Heart left ventricle (tissue), 16 donors: ENCODE data around the gene TIGIT. TPM values are rescaled to one million over a fixed set of nuclear protein-coding genes. Genes with fewer than 3 reads are reported as not detected.

Source experiments
- ATAC-seq, 4 donors: fragments of 200-7000 bp; cut with Tn5 transposase; one replicate each; pipeline ENCODE4 v1.9.1; 2020 to 2022; ENCODE audit warnings: moderate library complexity in 4 of 4, mild to moderate bottlenecking in 3 of 4, moderate number of reproducible peaks in 1 of 4
- DNase-seq, 5 donors: peaks; one replicate each; pipeline ENCODE4 v3.0.0-alpha.2; 2020
- H3K27ac ChIP-seq, 12 donors: fragments of 200-600 bp; sonication (generic) in 4 of 12; one replicate each; pipeline versions ENCODE4 v1.5.0 to v1.8.0; 2016 to 2022; ENCODE audit warnings: mild to moderate bottlenecking in 2 of 12
- H3K27me3 ChIP-seq, 9 donors: fragments of 200-600 bp; sonication (generic) in 2 of 9; one replicate each; pipeline versions ENCODE4 v1.5.1 to v1.8.0; 2016 to 2022; ENCODE audit warnings: mild to moderate bottlenecking in 3 of 9
- H3K36me3 ChIP-seq, 9 donors: fragments of 200-600 bp; sonication (generic) in 2 of 9; one replicate each; pipeline versions ENCODE4 v1.5.0 to v1.8.0; 2018 to 2022; ENCODE audit warnings: mild to moderate bottlenecking in 2 of 9
- H3K4me1 ChIP-seq, 12 donors: fragments of 200-600 bp; sonication (generic) in 4 of 12; one replicate each; pipeline versions ENCODE4 v1.5.0 to v1.8.0; 2016 to 2022; ENCODE audit warnings: mild to moderate bottlenecking in 3 of 12
- H3K4me3 ChIP-seq, 12 donors: fragments of 200-600 bp; sonication (generic) in 4 of 12; one replicate each; pipeline versions ENCODE4 v1.5.0 to v1.8.0; 2017 to 2022; ENCODE audit warnings: mild to moderate bottlenecking in 9 of 12, moderate library complexity in 4 of 12
- H3K9me3 ChIP-seq, 12 donors: fragments of 200-600 bp; sonication (generic) in 4 of 12; one replicate each; pipeline versions ENCODE4 v1.5.0 to v1.8.0; 2016 to 2022; ENCODE audit warnings: mild to moderate bottlenecking in 1 of 12
- POLR2A ChIP-seq, 2 donors: fragments of 450-650 bp; IDR thresholded peaks; one replicate each; pipeline ENCODE4 v1.6.1; 2017; ENCODE audit warnings: antibody characterized with exemption in 2 of 2, mild to moderate bottlenecking in 2 of 2, moderate library complexity in 2 of 2
- WGBS, 4 donors: extraction: QIAGEN DNeasy Blood & Tissue Kit in 2 of 4; methylation state at CpG; one replicate each; pipeline versions ENCODE4 v1.1.5 to v1.1.7; 2013 to 2018; 5-methylcytosine and 5-hydroxymethylcytosine counted together
- intact Hi-C, 10 donors: fragments of 100-400 bp; cut with DNase I; formaldehyde crosslinking; loops; one replicate each; pipeline versions ENCODE4 v1.11.1 to v1.14.2; 2022
- polyA plus RNA-seq, 2 donors: library from polyadenylated mRNA; stranded (reverse); fragments of 200-250 nt; gene quantifications; one replicate each; pipeline ENCODE4 v1.2.3, GENCODE V29; 2013
- total RNA-seq, 9 donors: library from RNA; depleted of rRNA in 2 of 9; stranded (reverse); fragments of >200 nt in 2 of 9; fragmentation: NEBNext Ultra II Directional in 3 of 9; extraction: Animal tissue kit (Norgen Biotek cat#: 25700) in 3 of 9; gene quantifications; one replicate each; pipeline versions ENCODE4 v1.1.0 to v1.2.4, GENCODE V29; 2016 to 2023
- TF ChIP-seq, protein P1 (sequence below), 12 donors: fragments of 200-600 bp; sonication (generic) in 4 of 12; IDR thresholded peaks; one replicate each; pipeline versions ENCODE4 v1.5.0 to v1.8.0; 2018 to 2022; ENCODE audit warnings: antibody characterized with exemption in 12 of 12, mild to moderate bottlenecking in 5 of 12
- donor health status: ischemic (EF 13 %, LVEDD 7.1; RV severe dilation, severe dysfunction).
- donor health status: healthy with polysubstance abuse.
- donor health status: DM: no; HTN: yes; CAD: no.
- donor health status: DM: no; HTN: no; CAD: no.
- donor health status: ischemic (EF 25% LVEDD 6.9; RV normal size, moderate dysfunction).
- donor health status: ischemic (EF 25% LVEDD 5.7; RV mildly dilated, moderate dysfunction).
- donor health status: healthy.
- donor health status: DM: yes; HTN: yes; CAD: no.
- donor health status: ischemic (EF 35%, LVEDD 5.7; RV mildly dilated, moderate dysfunction).
- donor health status: nonischemic (EF 11% LVEDD 7.7; RV severe dilation, severe dysfunction).
- donor health status: DM: yes; HTN: yes; CAD: no.
- donor health status: PGD.
- donor health status: ischemic (EF 29% LVEDD 5.4; RV normal size, mild dysfunction).
- donor health status: nonischemic (EF 23%, LVEDD 6.1; RV moderate dilation, normal function).

The TIGIT gene
- total and polyA plus RNA-seq, 11 donors, result 0.04 to 3.8 (median 0.44) TPM; not detected in 7

DNA sequence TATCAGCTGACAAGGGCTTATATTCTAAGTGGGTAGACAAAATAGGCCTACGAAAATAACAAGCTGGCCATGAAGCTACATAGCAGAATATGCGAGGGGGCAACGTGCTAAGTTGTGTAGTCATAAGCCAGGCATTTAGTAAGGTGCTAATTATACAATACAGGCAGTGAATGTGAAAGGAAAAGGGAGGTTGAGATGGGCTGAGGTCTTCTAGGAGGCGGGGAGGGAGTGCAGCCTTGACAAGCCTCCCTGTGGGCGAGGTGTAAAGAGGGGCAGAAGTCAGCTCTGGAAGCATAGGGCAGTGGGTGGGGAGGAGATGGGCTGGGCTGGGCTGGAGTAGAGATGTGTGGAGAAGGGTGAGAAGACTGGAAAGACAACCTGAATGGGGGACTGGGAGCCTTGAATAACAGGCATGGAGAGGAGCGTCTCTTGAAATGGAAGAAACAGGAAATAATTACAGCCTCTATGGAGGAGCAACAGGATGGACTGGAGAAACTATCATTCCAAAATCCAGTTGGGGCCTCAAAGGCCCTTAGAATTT, 1.2 kb downstream of the TIGIT start:
- DNase-seq (no peak), ATAC-seq (no peak)
- no peaks in the 10 kb centered on the region for H3K27me3 ChIP-seq
- 74 to 80% (median 77%) methylated on average over 6 of the region's 6 CpGs for WGBS, 4 donors
- no peaks in the 10 kb centered on the region for H3K36me3 ChIP-seq
- intact Hi-C loops, result loop anchor here in 3 of 10 donors (5.0 to 10.0 kb wide), 2 partner anchors 140 to 143 kb away; no protein-coding TSS in a partner anchor
- H3K9me3 ChIP-seq, result no peaks in the 10 kb centered on the region
- peak overlapping the region in 1 of 12 donors; percentile 35 for H3K4me3 ChIP-seq
- H3K4me1 ChIP-seq, result peaks cover 0 to 6% (median 0%) of the 10 kb centered on the region in 12 donors
- H3K27ac ChIP-seq, result peak overlapping the region in 1 of 12 donors; percentile 67
- no peak for TF ChIP-seq POLR2A (IDR thresholded peaks at IDR 0.05)
- TF ChIP-seq, protein P1, sequence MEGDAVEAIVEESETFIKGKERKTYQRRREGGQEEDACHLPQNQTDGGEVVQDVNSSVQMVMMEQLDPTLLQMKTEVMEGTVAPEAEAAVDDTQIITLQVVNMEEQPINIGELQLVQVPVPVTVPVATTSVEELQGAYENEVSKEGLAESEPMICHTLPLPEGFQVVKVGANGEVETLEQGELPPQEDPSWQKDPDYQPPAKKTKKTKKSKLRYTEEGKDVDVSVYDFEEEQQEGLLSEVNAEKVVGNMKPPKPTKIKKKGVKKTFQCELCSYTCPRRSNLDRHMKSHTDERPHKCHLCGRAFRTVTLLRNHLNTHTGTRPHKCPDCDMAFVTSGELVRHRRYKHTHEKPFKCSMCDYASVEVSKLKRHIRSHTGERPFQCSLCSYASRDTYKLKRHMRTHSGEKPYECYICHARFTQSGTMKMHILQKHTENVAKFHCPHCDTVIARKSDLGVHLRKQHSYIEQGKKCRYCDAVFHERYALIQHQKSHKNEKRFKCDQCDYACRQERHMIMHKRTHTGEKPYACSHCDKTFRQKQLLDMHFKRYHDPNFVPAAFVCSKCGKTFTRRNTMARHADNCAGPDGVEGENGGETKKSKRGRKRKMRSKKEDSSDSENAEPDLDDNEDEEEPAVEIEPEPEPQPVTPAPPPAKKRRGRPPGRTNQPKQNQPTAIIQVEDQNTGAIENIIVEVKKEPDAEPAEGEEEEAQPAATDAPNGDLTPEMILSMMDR (IDR thresholded peaks at IDR 0.05), result no peak

DNA sequence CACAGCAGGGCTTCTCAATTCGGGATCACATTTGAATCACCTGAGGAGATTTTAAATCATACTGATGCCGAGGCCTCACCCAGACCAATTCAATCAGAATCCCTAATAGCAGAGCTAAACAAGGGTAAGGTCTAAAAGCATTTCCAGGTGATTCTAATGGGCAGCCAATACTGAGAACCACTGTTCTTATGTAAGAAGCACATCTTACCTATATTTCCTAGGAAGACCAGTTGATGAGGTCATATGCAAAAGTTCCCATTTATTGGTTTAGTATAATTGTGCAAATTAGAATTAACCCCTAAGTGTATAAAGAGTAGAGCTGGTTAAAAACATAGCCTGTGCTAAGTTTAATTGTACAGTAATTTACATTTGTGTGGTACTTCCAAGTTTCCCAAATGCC, 2.1 kb downstream of the TIGIT start:
- TF ChIP-seq POLR2A (IDR thresholded peaks at IDR 0.05), result no peak
- TF ChIP-seq, protein P1 (IDR thresholded peaks at IDR 0.05), result no peak
- WGBS, 4 donors, result 81 to 95% (median 91%) methylated on average over 2 of the region's 2 CpGs
- ATAC-seq, result no peak
- no peaks in the 10 kb centered on the region for H3K27me3 ChIP-seq
- DNase-seq, result no peak
- intact Hi-C loops, result loop anchor here in 3 of 10 donors (5.0 to 10.0 kb wide), 2 partner anchors 141 to 144 kb away; no protein-coding TSS in a partner anchor
- H3K4me1 ChIP-seq, result peaks cover 0 to 6% (median 0%) of the 10 kb centered on the region in 12 donors
- peak overlapping the region in 1 of 12 donors; percentile 67 for H3K27ac ChIP-seq
- H3K4me3 ChIP-seq, result peak overlapping the region in 1 of 12 donors; percentile 33
- H3K36me3 ChIP-seq, result no peaks in the 10 kb centered on the region
- H3K9me3 ChIP-seq, result no peaks in the 10 kb centered on the region

DNA sequence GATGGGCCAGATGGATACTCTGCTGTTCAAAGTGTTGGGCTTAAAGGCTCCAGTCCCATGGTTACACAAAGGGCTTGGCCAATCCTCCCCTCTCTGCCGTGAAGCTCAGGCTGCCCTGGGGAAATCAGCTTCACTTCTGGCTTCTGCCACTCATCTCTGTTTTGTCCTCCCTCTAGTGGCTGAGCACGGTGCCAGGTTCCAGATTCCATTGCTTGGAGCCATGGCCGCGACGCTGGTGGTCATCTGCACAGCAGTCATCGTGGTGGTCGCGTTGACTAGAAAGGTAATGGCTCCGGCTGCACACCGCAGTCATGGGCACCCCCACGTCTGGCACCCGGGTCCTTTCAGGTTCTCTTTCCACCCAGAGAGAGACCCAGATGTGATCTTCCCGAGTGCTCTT, 5.6 kb downstream of the TIGIT start:
- ATAC-seq, result peak in 2 of 4 donors; percentile 52 to 64
- WGBS, 4 donors, result 74 to 75% (median 75%) methylated on average over 13 of the region's 13 CpGs
- Histone ChIP-seq H3K9me3 (no peaks in the 10 kb centered on the region), H3K27ac (no peak overlapping the region), H3K36me3 (no peaks in the 10 kb centered on the region), H3K4me3 (no peak overlapping the region), H3K4me1 (no peaks in the 10 kb centered on the region), H3K27me3 (no peaks in the 10 kb centered on the region)
- DNase-seq, result peak in 2 of 5 donors; percentile 16 to 33
- intact Hi-C loops, result loop anchor here in 4 of 10 donors (2.0 to 10.0 kb wide), 3 partner anchors 145 to 147 kb away; no protein-coding TSS in a partner anchor
- TF ChIP-seq POLR2A (IDR thresholded peaks at IDR 0.05), result no peak
- TF ChIP-seq, protein P1 (IDR thresholded peaks at IDR 0.05), result peak in 9 of 12 donors; percentile 4 to 40 (median 15)

DNA sequence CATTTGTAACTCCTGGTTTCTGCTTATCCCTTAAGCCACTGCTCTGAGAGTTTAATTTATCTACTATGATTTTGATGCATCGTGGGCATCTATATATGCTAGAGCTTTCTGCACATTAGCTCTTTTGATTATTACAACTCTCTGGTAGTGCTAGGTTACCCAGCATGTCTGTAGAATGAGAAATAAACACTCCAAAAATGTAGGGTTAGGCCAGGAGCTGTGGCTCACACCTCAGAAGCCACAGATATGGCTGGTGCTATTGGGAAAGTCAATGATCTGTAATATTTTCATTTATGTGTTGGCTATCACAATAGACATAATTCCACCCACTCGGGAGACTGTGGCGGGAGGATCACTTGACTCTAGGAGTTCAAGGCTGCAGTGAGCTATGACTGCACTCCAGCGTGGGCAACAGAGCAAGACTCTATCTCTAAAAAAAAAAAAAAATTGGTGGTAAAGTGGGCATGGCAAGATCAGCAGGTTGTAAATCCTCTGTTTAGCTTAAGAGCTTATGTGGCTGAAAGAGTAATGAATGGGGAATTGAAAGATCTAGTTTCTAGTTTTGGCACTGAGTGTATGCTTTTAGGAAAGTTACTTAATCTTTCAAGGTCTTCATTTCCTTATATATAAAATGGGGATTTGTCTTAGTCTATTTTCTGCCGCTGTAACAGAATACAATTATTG, 6.3 kb downstream of the TIGIT start:
- no peak for TF ChIP-seq POLR2A (IDR thresholded peaks at IDR 0.05)
- TF ChIP-seq, protein P1 (IDR thresholded peaks at IDR 0.05), result no peak
- intact Hi-C loops, result loop anchor here in 4 of 10 donors (2.0 to 10.0 kb wide), 3 partner anchors 145 to 148 kb away; no protein-coding TSS in a partner anchor
- no peak for DNase-seq

More for the DNA sequence above, 6.3 kb downstream of the TIGIT start:
- Histone ChIP-seq H3K36me3 (no peaks in the 10 kb centered on the region), H3K27ac (no peak overlapping the region), H3K27me3 (no peaks in the 10 kb centered on the region), H3K4me1 (no peaks in the 10 kb centered on the region), H3K4me3 (no peak overlapping the region), H3K9me3 (no peaks in the 10 kb centered on the region)
- no peak for ATAC-seq
- 92 to 94% (median 92%) methylated on average over 5 of the region's 5 CpGs for WGBS, 4 donors
